ENCODE data around the gene CORT.
A peak's percentile ranks its signal among the peaks of the same experiment; 100 is the strongest.

Gene CORT

DNA sequence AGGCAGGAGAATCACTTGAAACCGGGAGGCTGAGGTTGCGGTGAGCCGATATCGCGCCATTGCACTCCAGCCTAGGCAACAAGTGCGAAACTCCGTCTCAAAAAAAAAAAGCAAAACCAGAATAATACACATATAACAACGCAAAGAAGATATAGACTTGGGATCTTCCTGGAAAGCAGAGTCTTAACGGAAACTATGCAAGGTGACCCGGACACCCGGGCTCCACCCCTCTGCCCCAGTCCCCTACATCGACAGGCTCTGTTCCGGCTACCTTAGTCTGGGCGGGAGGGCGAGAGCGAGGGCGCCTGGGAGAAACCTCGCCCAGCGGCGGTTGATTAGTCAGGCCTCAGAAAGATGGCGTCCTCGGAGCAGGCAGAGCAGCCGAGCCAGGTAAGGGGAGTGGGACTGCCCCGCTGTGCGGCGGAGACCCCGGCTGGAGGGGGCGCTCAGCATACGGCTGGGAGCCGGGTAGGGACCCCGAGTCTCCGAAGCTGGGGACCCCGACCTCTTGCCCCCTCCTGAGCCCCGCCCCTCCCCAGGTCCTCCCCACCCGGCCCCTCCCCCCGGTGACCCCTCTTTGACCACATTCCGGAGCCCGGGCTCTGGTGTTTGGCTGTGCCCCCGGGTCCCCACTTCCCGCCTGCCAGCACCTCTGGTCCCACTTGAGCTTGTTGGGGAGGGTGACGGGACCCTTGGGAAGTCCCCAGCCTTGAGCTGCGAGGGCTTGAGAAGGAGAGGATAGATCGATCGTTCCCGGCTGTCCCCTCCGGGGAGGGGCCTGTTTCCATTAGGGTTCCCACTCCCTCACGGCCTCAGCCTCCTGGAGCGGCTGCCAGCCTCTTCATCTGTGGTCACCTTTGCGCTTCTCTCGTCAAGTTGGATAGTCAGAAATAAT, 25.0 kb downstream of the CORT start, which contains the start of gene PEX14:
Gene PEX14 (plus strand): TSS at position 338 of the 895 bp plus-strand sequence. CDS start 17 bp downstream, at position 355.
- peak within 1 kb of the TSS; percentile 99 for H3K4me3 ChIP-seq (ENCODE audit: control insufficient read depth, low read depth, low read length)
- TF ChIP-seq, protein P1, sequence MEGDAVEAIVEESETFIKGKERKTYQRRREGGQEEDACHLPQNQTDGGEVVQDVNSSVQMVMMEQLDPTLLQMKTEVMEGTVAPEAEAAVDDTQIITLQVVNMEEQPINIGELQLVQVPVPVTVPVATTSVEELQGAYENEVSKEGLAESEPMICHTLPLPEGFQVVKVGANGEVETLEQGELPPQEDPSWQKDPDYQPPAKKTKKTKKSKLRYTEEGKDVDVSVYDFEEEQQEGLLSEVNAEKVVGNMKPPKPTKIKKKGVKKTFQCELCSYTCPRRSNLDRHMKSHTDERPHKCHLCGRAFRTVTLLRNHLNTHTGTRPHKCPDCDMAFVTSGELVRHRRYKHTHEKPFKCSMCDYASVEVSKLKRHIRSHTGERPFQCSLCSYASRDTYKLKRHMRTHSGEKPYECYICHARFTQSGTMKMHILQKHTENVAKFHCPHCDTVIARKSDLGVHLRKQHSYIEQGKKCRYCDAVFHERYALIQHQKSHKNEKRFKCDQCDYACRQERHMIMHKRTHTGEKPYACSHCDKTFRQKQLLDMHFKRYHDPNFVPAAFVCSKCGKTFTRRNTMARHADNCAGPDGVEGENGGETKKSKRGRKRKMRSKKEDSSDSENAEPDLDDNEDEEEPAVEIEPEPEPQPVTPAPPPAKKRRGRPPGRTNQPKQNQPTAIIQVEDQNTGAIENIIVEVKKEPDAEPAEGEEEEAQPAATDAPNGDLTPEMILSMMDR (IDR thresholded peaks at IDR 0.05; ENCODE audit: control insufficient read depth, insufficient read depth, low read depth, low read length, missing control alignments): no peak
- DNase-seq (ENCODE audit: low read depth): no peak

DNA sequence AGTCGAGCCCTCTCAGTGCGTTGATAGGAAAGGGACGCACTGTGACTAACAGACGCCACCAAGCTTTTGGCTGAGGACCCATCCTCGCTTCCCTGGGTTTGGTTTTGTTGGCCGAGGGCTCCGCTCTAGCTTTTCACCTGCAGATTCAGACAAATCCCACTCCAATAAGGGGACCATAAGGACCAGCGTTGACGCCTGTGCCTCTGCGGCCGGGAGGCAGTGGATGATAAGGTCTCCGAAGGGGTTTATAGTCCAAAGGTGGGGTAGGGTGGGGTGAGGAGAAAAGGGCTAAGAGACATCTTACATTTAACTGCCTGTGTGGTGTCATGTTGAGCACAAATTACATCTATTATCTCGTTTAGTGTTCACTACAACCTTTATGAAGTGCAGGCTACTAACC, 25.7 kb downstream of the CORT start:
- H3K4me3 ChIP-seq (ENCODE audit: control insufficient read depth, low read depth, low read length): peak overlapping the region; percentile 99
- TF ChIP-seq, protein P1 (IDR thresholded peaks at IDR 0.05; ENCODE audit: control insufficient read depth, insufficient read depth, low read depth, low read length, missing control alignments): no peak
- DNase-seq (ENCODE audit: low read depth): no peak

DNA sequence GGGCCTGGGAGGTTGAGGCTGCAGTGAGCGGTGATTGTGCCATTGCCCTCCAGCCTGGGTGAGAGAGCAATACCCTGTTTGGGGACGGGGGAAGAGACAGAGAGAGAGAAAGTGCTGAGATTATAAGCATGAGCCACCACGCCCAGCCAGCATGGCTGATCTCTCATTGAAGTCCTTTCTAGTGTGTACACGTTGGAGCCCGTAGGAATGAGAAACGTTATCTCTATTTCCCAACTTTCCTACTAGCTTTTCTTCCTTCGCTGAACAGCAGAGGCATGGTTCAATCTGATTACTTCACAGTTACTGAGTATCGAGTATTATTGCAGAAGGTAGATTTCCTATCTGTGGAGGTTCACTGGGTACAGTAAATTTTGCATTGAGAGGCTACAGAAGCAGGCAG, 29.5 kb downstream of the CORT start:
- TF ChIP-seq, protein P1 (IDR thresholded peaks at IDR 0.05; ENCODE audit: control insufficient read depth, insufficient read depth, low read depth, low read length, missing control alignments): no peak
- DNase-seq (ENCODE audit: low read depth): no peak
- no peak overlapping the region for H3K4me3 ChIP-seq (ENCODE audit: control insufficient read depth, low read depth, low read length)

DNA sequence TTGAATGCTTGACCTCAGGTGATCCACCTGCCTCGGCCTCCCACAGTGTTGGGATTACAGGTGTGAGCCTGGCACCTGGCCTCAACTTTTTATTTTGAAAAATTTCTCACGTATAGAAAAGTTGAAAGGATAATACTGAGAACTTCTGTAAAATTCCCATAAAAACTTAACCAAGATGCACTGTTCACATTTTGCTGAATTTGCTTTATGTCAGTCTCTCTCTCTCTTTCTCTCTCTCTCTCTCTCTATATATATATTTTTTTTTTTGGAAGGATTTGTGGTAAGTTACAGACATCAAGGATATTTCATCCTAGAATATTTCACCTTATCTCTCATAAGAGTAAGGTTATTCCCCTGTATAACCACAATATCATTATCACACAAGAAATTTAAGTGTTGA, 30.8 kb downstream of the CORT start:
- DNase-seq (ENCODE audit: low read depth): no peak
- TF ChIP-seq, protein P1 (IDR thresholded peaks at IDR 0.05; ENCODE audit: control insufficient read depth, insufficient read depth, low read depth, low read length, missing control alignments): no peak
- no peak overlapping the region for H3K4me3 ChIP-seq (ENCODE audit: control insufficient read depth, low read depth, low read length)

DNA sequence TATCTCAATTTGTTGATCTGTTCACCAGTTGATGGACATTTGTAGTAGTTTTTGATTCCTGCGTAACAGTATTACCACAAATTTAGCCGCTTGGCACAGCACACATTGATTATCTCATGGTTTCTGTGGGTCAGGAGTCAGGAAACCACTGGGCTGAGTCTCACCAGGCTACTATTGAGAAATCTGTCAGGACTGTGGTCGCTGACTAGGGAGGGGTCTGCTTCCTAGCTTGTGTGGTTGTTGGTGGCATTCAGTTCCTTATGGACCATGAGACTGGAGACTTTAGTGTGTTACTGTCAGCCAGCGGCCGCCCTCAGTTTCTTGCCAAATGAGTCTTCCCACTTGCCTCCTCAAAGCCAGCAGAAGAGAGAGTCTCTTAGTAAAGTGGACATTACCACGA, 34.7 kb downstream of the CORT start:
- DNase-seq (ENCODE audit: low read depth): no peak

DNA sequence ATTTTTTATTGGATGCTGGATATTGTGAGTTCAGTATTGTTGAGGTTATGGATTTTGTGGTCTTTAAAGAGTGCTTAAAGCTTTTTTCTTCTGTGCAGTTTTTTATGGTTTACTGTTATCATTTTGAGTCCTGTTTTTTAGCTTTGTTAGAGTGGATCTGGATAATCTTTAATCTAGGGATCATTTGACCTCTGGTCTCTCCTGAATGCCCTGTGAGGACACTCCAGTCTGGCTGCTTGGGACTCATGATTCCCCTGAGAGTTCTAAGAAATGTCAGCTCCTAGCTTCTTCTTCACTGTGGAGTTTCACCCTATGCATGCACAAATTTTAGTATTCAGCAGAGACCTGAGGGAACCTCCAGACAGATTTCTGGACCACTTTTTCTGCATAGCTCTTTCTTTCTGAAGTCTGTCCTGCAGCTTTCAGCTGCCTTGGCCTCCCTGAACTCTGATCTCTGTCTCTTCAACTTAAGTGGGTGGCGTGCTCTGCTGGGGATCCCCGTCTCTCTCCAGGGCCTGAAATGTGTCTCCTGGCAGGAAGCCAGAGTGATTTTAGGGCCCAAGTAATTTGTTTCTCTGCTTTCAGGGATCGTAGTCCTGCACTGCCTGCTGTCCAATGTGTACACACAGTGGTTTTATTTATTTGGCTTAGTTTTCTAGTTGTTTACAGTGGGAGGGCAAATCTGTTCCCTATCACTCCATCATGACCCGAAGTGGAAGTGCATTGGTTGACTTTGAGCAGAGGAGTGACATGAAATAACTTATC, 39.6 kb downstream of the CORT start:
- no peak overlapping the region for H3K4me3 ChIP-seq (ENCODE audit: control insufficient read depth, low read depth, low read length)
- no peak for DNase-seq (ENCODE audit: low read depth)
- TF ChIP-seq, protein P1 (IDR thresholded peaks at IDR 0.05; ENCODE audit: control insufficient read depth, insufficient read depth, low read depth, low read length, missing control alignments): no peak

More for the DNA sequence above, 34.7 kb downstream of the CORT start:
- H3K4me3 ChIP-seq (ENCODE audit: control insufficient read depth, low read depth, low read length): no peak overlapping the region
- TF ChIP-seq, protein P1 (IDR thresholded peaks at IDR 0.05; ENCODE audit: control insufficient read depth, insufficient read depth, low read depth, low read length, missing control alignments): no peak
